Thyroid gland (tissue), 4 donors: ENCODE data around the gene GRM1.

Experiments used
- CTCF ChIP-seq, 6 experiments: fragments of 200-600 bp in 3 of 6; fragments of 450-650 bp in 3 of 6; sonication (generic) in 3 of 6; IDR thresholded peaks; one replicate each; pipeline ENCODE4 v1.5.1; 2016 to 2019; ENCODE audit warnings: antibody characterized with exemption in 6 of 6, mild to moderate bottlenecking in 2 of 6, inconsistent platforms in 1 of 6, moderate library complexity in 1 of 6
- POLR2A ChIP-seq, 2 donors: fragments of 450-650 bp; IDR thresholded peaks; one replicate each; pipeline ENCODE4 v1.6.1; 2017; ENCODE audit warnings: antibody characterized with exemption in 2 of 2, mild to moderate bottlenecking in 2 of 2, moderate library complexity in 1 of 2

- TF ChIP-seq POLR2A (IDR thresholded peaks at IDR 0.05) (no peak), CTCF (IDR thresholded peaks at IDR 0.05) (no peak)
Observed at GRCh38 chr6:146300521-146300920, 271.7 kb downstream of the GRM1 start.
